Central memory CD8-positive, alpha-beta T cell (primary cell): ENCODE data around the gene CUEDC1.
A peak's percentile ranks its signal among the peaks of the same experiment; 100 is the strongest.

Experiments used
- ATAC-seq: fragments of 150-1000 bp; cut with Tn5 transposase; replicated peaks from 2 replicates; pipeline ENCODE4 v1.10.0; 2022; ENCODE audit warnings: mild to moderate bottlenecking, moderate FRiP score, moderate number of reproducible peaks; ENCODE audit not compliant: poor library complexity, severe bottlenecking; ENCODE audit errors: extremely low read depth
- DNase-seq, 2 donors: peaks; one replicate each; pipeline ENCODE4 v3.0.0; 2021; ENCODE audit warnings: low spot score in 2 of 2
- H3K27ac Mint-ChIP-seq: one replicate; pipeline ENCODE4 v1.8.0; 2022; ENCODE audit warnings: low read depth, mild to moderate bottlenecking, moderate library complexity, mixed read lengths
- H3K27me3 Mint-ChIP-seq: one replicate; pipeline ENCODE4 v1.8.0; 2022; ENCODE audit warnings: mixed read lengths
- H3K36me3 Mint-ChIP-seq: one replicate; pipeline ENCODE4 v1.8.0; 2022; ENCODE audit warnings: mild to moderate bottlenecking, moderate library complexity, mixed read lengths; ENCODE audit not compliant: insufficient read depth
- H3K4me1 Mint-ChIP-seq: one replicate; pipeline ENCODE4 v1.8.0; 2022; ENCODE audit warnings: mixed read lengths
- H3K4me3 Mint-ChIP-seq: one replicate; pipeline ENCODE4 v1.8.0; 2022; ENCODE audit warnings: mild to moderate bottlenecking, moderate library complexity, mixed read lengths
- H3K9me3 Mint-ChIP-seq: one replicate; pipeline ENCODE4 v1.8.0; 2022; ENCODE audit warnings: mixed read lengths

CUEDC1 gene

DNA sequence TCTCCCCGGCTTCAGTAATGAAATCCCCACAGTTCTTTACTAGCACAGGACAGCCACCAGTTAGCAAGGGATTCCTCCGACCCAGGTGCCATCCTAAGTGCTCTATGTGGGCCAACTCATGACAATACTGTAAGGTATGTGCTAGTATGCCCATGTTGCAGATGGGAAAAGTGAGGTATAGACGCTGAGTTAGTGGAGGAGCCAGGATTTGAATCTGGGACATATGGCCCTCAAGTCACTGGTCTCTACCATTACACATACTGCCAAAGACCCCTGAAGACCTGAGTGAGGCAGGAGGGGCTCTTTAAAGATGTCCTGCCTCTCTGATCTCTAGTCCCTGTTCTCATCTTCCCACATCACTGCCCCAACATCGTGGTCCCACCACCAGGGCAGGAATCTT is 69.2 kb downstream of the CUEDC1 start:
- H3K36me3 Mint-ChIP-seq: peaks cover under 1% of the 10 kb centered on the region
- DNase-seq (no peak), ATAC-seq (no peak)
- no peaks in the 10 kb centered on the region for H3K4me1 Mint-ChIP-seq
- no peak overlapping the region for H3K4me3 Mint-ChIP-seq
- no peak overlapping the region for H3K27ac Mint-ChIP-seq
- no peaks in the 10 kb centered on the region for H3K9me3 Mint-ChIP-seq
- peaks cover 14% of the 10 kb centered on the region for H3K27me3 Mint-ChIP-seq

DNA sequence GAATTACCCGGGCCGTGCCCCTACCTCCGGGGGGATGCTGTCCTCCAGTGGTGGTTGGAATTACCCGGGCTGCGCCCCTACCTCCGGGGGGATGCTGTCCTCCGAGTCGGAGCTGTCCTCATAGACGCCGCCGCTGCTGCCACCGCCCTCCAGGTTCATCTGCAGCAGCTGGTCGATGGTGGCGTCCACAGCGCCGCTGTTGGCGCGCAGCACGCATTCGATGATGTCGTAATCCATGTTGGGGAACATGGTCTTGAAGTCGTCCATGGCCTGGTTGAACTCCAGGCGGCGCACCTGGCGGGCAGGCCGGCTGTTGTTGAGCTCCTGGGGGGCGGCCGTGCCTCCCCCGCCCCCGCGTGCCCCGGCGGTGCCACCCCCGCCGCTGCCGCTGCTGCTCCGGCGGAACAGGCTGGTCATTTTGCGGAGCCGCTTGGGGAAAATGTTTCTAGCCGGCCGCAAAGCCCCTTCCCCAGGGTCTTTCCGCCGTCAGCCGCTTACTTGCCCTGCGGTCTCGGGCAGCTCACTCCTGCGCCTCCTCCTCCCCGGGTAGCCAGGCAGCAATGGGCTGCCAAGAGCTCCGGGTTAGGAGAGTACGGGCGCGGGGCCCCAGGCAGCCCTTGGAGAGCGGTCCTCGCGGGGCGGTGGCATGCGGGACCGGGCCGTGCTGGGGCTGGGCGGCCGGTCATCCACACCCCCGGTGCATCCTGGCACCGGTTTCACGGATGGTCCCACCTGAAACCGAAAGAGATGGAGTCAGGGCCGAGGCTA is 69.9 kb downstream of the CUEDC1 start:
- H3K27ac Mint-ChIP-seq: no peak overlapping the region
- H3K27me3 Mint-ChIP-seq: peaks cover 17% of the 10 kb centered on the region

DNA sequence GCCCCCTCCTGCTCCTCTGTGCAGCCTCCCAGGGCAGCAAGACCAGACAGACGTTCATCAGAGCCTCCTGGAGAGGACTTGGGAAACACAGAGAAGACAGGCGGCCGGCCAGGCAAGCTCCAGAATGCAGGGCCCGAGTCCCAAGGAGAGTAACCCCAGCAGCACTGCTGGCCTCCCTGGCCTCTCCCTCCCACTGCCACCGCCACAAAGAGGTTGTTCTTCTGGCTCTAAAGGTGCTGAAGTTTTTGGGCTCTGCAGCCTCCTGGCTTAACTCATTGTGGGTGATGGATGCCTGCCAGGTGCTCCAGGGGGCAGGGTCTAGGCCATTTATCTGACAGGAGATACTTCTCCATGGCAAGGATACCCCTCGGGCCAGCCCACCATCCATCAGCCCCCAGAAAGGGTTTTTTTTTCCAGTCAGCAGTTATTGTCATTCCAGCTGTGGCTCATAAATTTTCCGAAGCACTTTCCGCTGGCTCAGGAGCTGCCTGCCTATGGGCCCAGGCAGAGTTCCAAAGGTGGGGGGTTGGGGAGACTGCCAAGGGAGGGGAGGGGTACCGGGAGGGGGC is 73.3 kb downstream of the CUEDC1 start:
- H3K4me1 Mint-ChIP-seq: no peaks in the 10 kb centered on the region

More for the DNA sequence above, 69.9 kb downstream of the CUEDC1 start:
- ATAC-seq (no peak), DNase-seq (no peak)
- Mint-ChIP-seq H3K4me1 (no peaks in the 10 kb centered on the region), H3K36me3 (no peaks in the 10 kb centered on the region), H3K4me3 (no peak overlapping the region), H3K9me3 (no peaks in the 10 kb centered on the region)

DNA sequence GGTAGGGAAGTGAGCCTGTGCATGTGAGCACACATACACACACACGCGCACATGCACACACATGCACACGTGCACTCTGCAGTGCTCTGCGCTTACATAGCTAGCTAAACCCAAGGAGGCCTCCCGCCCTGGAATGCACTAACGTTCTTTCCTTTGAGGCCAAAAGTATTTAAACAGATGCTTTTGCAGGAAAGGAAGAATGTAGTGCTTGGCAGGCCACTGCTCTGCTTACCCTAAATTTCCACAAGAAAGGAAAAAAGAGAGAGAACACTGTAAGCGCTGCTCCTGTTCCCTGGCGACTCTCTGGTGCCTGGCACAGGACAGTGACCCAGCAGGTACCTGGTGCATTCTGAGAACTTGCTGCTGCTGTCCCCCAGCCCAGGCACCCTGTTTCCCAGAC is 74.1 kb downstream of the CUEDC1 start:
- ATAC-seq: no peak
- Mint-ChIP-seq H3K36me3 (no peaks in the 10 kb centered on the region), H3K9me3 (no peaks in the 10 kb centered on the region), H3K27ac (no peak overlapping the region), H3K4me3 (no peak overlapping the region), H3K4me1 (no peaks in the 10 kb centered on the region), H3K27me3 (peaks cover 25% of the 10 kb centered on the region)
- no peak for DNase-seq

More for the DNA sequence above, 73.3 kb downstream of the CUEDC1 start:
- H3K9me3 Mint-ChIP-seq: no peaks in the 10 kb centered on the region
- H3K27ac Mint-ChIP-seq: no peak overlapping the region
- peaks cover 18% of the 10 kb centered on the region for H3K27me3 Mint-ChIP-seq
- ATAC-seq (no peak), DNase-seq (no peak)
- H3K36me3 Mint-ChIP-seq: no peaks in the 10 kb centered on the region
- H3K4me3 Mint-ChIP-seq: no peak overlapping the region

DNA sequence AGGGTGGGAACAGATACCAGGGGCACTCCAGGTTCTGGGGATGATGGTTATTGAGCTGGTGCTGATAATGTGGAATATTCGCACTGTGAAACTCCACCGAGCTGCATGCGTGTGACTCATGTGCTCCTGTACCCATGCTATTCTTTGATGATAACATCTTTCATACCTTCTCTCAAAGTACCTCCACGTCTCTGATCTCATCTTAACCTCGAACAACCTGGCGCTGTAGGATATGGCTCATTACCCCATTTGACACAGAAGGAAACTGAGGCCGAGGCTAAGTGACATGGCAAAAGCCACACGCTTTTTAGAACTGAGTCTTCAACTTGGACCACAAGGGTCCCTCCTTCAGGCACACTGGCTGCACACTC is 75.1 kb downstream of the CUEDC1 start:
- no peak for DNase-seq
- Mint-ChIP-seq H3K4me1 (no peaks in the 10 kb centered on the region), H3K27ac (no peak overlapping the region), H3K36me3 (no peaks in the 10 kb centered on the region), H3K4me3 (no peak overlapping the region), H3K9me3 (no peaks in the 10 kb centered on the region), H3K27me3 (peaks cover 36% of the 10 kb centered on the region)
- ATAC-seq: peak; percentile 40

DNA sequence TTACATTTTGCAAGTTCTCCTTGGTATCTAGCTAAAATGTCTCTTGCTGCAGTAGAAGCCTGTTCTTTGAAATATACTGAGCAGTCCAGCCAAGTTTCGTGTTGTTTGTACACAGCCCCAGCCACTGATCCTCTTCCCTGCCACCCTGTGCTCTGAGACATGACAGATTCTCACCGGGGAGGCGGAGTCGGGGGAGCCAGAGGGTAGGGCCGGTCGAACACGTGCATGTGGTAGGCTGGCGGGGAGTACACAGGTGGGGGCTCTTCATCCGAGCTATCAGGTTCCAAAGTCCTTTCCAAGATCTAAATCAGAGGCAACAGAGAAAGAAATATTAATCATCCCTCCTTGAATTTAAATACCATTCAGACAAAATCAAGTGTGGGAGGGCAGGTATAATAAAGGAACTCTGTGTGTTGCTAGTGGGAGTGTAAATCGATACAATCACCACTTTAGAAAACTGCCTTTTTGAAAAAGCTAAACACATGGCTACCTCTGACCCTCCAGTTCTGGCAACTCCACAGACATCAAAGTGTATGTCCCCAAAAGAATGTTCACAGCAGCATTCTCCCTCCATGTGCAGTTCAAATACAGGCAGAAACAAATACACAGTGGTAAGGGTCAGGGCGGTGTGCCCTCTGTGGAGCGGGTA is 75.7 kb downstream of the CUEDC1 start:
- no peak overlapping the region for H3K4me3 Mint-ChIP-seq
- H3K9me3 Mint-ChIP-seq: no peaks in the 10 kb centered on the region
- no peak overlapping the region for H3K27ac Mint-ChIP-seq
- H3K36me3 Mint-ChIP-seq: no peaks in the 10 kb centered on the region
- DNase-seq: no peak
- H3K27me3 Mint-ChIP-seq: peaks cover 39% of the 10 kb centered on the region
- no peak for ATAC-seq
- H3K4me1 Mint-ChIP-seq: no peaks in the 10 kb centered on the region

DNA sequence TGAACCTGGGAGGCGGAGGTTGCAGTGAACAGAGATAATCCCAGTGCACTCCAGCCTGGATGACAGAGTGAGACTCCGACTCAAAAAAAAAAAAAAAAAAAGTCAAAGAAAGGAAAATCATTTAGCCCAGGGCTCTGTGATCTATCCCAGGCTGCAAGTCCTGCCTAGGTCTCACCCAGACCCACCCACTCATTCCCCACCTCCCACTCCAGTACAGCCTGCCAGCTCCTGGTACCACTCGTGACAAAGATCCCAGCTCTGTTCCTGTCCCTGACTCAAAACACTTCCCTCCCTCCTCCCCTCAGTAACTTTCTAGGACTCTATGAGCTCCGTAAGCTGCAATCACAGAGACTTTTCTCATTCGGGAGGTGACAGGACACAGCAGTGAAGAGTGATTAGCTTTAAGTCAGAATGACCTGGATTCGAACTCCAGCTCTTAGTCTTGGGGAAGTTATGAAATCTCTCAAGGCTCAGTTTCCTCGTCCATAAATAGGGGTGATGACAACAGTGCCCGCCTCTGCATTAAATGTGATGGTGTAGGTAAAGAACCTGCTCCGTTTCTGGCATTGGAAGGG is 77.3 kb downstream of the CUEDC1 start:
- H3K4me1 Mint-ChIP-seq: no peaks in the 10 kb centered on the region
- no peak overlapping the region for H3K27ac Mint-ChIP-seq
- no peaks in the 10 kb centered on the region for H3K9me3 Mint-ChIP-seq
- ATAC-seq (no peak), DNase-seq (no peak)
- H3K27me3 Mint-ChIP-seq: peaks cover 55% of the 10 kb centered on the region
- peaks cover 3% of the 10 kb centered on the region for H3K36me3 Mint-ChIP-seq
- no peak overlapping the region for H3K4me3 Mint-ChIP-seq

DNA sequence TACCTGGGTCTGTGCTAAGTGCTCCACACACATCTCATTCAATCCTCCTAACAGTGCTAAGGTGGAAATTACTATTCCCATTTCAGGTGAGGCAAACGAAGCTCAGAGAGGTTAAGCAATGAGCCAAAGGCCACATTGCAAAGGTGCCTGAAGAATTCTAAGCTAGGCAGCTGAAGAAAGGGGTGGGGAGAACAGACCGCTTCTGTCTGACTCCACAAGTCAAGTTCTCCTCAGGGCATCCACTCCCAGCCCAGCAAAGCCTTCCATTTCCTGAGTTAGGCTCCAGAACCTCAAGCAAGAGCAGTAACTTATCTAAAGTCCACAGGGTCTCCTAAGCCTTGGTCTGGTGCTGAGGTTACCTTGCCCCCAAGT is 78.4 kb downstream of the CUEDC1 start:
- Mint-ChIP-seq H3K4me3 (no peak overlapping the region), H3K27me3 (peaks cover 65% of the 10 kb centered on the region), H3K9me3 (no peaks in the 10 kb centered on the region), H3K36me3 (peaks cover 3% of the 10 kb centered on the region), H3K27ac (no peak overlapping the region), H3K4me1 (no peaks in the 10 kb centered on the region)
- ATAC-seq (no peak), DNase-seq (no peak)

DNA sequence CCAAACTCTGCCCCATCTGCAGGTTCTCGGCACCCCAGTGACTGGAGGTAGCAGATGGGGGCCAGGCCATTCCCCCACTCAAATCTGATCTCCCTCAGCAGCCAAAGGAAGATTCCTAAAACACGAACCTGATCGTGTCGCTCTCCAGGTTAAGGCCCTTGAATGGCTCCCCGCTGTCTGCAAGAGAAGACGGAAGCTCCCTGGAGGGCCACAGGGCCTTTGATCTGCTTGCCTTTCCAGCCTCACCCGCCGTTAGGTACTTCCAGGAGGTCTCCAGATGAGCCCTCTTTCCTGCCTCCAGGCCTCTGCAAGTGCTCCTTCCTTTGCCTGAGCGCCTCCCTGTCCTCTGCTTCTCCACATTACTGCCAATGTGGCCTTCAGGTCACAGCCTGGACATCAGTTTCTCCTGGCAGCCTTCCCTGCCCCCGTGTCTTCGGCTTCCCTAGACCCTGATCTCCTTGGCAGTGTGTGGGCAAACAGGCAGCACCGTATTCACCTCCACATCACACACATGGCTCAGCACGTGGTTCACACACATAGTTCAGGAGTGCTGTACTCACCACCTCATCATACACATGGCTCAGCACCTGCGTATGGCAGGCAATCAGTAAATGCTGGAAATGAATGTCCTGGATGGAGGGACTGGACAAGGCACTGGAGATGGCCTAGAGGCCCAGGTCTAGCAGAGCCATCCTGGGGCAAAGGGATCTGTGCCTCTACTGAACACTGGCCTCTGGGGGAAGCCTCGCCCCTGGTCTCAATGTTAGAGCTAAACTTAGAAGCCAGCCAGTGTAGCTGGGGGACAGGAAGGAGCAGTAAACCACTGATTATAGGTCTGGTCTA is 79.0 kb downstream of the CUEDC1 start:
- Mint-ChIP-seq H3K4me1 (no peaks in the 10 kb centered on the region), H3K9me3 (no peaks in the 10 kb centered on the region), H3K36me3 (peaks cover 3% of the 10 kb centered on the region), H3K27me3 (peaks cover 69% of the 10 kb centered on the region), H3K27ac (no peak overlapping the region), H3K4me3 (no peak overlapping the region)
- DNase-seq (no peak), ATAC-seq (no peak)

DNA sequence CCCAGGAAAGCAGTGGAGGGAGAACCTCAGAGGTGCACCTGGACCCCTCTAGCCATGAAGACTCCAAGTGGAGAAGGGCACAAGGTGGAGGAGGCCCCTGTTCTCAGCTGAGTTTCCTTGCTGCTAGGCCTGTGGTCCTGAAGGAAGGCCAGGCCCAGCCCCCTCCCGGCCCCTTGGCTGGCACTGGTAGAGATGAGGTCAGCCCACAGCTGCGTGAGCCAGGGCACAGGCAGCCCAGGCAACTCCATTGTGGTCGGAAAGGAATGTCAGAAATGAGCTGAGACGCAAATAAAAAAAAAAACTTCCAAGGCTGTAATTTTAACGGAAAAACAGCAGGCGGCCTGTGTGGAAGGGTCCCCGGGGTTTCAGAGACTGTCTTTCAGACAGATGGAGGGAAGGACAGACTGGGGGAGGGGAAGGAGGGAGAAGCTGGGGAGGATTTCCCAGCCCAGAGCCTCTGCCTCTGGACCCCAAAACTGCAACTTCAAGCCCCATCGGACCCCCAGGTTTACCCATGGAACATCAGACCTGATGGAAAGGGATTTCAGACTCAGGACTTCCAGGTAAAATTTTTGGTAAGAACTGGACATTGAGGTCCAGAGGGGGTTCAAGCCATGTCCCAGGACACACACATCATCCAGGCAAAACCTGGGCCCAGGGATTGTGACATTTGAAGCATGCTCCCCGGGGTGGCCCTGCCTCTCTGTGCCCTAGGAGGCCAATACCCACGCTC is 79.8 kb downstream of the CUEDC1 start:
- H3K9me3 Mint-ChIP-seq: no peaks in the 10 kb centered on the region
- no peak overlapping the region for H3K4me3 Mint-ChIP-seq
- peaks cover 3% of the 10 kb centered on the region for H3K36me3 Mint-ChIP-seq
- DNase-seq (no peak), ATAC-seq (no peak)
- H3K27ac Mint-ChIP-seq: no peak overlapping the region
- H3K4me1 Mint-ChIP-seq: no peaks in the 10 kb centered on the region
- peaks cover 65% of the 10 kb centered on the region for H3K27me3 Mint-ChIP-seq

DNA sequence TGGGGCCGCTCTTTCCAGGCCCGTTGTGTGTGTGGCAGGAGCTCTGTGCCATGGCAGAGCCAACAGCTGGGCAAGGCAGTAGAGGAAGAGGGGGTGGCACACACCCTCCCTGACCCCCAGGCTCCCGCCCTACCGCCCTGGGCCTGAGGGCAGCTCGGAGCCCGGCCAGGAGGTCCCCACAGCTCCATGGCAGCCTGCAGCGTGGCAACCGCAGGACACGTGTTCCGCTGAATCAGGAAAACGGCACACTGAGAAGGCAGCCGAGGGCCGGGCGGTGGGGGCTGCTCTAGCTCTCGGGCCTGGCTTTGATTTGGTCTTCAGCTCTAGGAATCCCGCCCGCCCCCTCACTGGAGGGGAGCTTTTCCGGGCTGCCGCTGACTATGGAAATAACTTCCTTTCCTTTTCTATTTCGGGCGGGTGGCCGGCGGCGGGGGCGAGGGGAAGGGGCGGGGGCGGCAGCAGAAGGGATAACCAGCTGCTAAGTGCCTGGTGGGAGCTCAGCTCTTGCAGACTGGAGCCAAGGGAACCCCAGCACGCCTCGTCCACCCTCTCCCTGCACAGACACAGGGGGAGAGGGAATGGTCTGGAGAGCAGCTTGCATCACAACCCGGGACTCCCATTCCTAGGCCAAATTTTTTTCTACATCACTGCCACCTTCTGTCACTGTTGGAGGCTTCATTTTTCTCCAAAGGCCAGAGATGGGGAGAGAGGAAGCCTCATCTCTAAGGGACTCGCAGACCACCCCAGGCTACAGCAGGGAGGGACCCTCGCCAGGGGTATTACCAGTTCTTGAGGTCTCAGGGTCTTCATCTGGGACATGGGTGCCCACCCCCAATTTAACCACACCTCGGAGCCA is 80.5 kb downstream of the CUEDC1 start:
- H3K27me3 Mint-ChIP-seq: peaks cover 70% of the 10 kb centered on the region
- H3K36me3 Mint-ChIP-seq: peaks cover 3% of the 10 kb centered on the region
- ATAC-seq (no peak), DNase-seq (no peak)
- H3K27ac Mint-ChIP-seq: no peak overlapping the region
- no peaks in the 10 kb centered on the region for H3K4me1 Mint-ChIP-seq
- H3K4me3 Mint-ChIP-seq: no peak overlapping the region
- no peaks in the 10 kb centered on the region for H3K9me3 Mint-ChIP-seq
